Endometrial microvascular endothelial cells (primary cell): ENCODE results near the gene SNX3. TPM values are rescaled to one million over a fixed set of nuclear protein-coding genes. Genes with fewer than 3 reads are reported as not detected.

Experiments used
- in situ Hi-C: cut with HindIII; loops from 2 replicates; pipeline ENCODE4 v1.10.0; 2017; ENCODE audit warnings: low sequenced_read_pairs, low pct_unique_long_range_greater_than_20kb; ENCODE audit errors: inconsistent ontology term
- total RNA-seq: library from RNA; depleted of rRNA; stranded (reverse); fragments of >200 nt; gene quantifications from one replicate; pipeline ENCODE4 v1.2.3, GENCODE V29; 2015; ENCODE audit errors: inconsistent ontology term

The SNX3 gene
- total RNA-seq, 1 donor from 2014 or later: 212 TPM

DNA sequence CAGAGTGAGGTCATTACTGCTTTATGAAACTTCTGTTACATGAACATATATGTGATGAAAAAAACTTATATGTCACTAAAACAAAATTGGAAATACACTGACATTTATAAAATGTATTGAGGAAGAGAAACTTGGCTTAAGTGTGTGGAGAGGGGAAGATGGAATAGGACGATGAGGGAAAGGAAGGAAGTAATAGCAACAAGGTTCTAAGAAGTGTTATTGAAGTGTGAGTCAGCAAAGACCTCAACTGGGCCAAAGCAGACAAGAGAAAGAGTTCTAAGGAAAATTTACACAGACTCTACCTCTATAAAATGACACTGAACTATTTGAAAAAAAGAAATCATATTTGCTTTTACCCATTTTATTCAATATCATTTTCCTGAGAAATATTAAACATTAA, 38.3 kb downstream of the SNX3 start:
- in situ Hi-C loops: no loop called here

DNA sequence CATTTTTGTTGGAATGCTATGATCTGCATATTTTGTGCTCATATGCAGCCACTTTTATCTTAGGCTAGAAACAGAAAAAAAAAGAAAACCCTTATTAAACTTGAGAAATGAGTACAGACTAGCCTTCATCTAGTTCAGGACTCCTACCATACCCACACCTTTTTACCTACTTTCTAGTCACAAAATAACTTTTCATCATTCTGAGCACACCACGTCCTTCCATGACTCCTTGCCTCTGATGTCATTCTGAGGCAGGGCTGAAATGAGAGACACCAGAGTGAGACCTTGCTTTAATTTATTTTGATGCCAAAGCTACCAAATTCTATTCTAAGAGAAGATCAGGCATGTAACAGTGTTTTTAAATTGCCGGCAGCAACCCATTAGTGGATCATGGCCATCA, 38.8 kb downstream of the SNX3 start:
- in situ Hi-C loops: no loop called here

DNA sequence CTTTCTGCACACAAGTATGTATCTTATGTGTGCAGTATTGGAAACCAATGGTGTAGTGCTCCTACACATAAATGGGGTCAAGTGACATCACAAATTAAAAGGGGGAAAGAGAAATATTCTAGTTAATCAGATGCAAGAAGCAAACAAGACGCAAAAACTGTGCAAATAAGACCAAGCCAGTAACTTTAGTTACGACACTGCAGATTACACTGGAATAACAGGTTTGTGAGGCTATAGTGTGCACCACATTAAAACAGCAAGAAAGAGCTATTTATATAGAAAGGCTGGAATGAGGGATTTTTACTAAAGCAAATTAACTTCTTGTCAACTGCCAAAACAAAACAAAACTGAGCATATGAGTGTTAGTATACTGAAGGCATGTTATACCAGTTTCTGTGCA, 49.2 kb downstream of the SNX3 start:
- in situ Hi-C loops: no loop called here

GRCh38 chr6:108210556-108210955, 50.3 kb downstream of the SNX3 start:
- in situ Hi-C loops: no loop called here

- in situ Hi-C loops: no loop called here
Observed at GRCh38 chr6:108209738-108210137, 51.1 kb downstream of the SNX3 start.

- in situ Hi-C loops: no loop called here
Observed at GRCh38 chr6:108207013-108207412, 53.8 kb downstream of the SNX3 start.

DNA sequence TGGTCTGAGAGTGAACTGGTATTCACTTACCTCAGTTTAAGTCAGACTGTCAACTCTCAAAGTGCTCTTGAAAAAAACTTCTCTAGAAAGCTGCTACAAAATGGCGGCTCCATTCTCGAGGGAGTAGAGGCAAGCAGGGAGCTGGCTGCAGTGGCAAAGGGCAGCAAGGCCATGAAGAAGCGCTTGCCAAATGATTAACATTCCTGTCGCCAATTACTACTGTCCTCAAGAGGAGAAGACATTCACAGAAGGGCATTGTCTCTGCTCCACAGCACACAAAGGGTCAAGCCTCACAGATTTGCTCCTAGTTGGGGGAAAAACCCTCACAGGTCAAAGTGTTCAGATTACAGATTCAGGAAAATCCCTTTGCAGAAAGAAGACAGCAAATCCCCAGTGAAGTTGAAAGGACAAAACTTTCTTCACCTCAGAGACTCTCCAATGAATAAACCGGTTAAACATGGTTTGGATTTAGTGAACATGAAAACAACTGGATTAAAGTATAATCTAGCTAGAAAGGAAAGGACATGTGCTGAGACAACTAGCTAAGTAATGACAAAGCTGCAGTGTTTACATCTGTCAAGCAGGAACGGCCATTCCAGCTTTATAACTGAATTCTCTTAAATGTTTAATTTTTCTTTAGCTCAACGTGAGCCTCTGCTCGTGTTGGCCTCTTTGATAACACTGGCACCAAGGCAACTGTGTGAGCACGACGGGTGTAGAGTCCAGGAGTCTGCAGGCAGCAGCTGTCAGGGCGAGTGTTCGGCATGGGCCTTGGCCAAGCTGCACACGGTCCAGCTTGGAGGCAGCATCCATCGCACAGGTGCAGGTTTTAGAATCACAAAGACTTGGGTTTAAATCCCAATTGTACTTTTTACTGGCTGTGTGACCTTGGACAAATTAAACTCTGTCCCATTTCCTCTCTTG, 57.4 kb downstream of the SNX3 start:
- in situ Hi-C loops: no loop called here

DNA sequence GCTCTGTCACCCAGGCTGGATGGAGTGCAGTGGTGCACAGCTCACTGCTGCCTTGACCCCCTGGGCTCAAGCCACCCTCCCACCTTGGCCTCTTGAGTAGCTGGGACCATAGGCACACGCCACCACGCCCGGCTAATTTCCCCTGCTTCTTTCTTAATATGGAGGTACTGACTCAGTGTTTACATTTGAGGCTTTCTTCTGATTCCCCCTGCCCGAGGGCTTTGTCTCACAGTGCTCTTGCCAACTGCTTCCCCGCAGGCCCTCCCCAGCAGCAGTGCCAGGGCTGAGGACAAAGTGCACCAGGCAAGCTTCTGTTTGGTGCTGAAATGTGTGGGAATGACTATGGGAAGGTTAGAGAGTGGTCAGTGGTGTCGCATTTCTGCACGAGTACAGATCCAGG, 60.2 kb downstream of the SNX3 start:
- in situ Hi-C loops: no loop called here

DNA sequence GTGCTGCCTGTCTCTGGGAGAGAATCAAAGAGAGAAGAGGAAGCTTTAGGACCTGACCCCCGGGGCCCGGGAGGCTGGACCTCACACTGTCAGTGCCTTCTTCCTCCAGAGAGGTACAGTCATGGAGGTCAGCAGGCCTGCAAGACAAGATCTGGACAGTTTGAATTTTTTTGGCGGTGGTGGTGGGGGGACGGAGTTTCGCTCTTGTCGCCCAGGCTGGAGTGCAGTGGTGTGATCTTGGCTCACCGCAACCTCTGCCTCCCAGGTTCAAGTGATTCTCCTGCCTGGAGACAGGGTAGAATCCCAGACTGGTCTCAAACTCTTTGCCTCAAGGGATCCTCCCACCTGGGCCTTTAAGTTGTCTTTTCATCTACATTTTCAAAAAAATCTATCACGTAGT, 60.7 kb downstream of the SNX3 start:
- in situ Hi-C loops: no loop called here

DNA sequence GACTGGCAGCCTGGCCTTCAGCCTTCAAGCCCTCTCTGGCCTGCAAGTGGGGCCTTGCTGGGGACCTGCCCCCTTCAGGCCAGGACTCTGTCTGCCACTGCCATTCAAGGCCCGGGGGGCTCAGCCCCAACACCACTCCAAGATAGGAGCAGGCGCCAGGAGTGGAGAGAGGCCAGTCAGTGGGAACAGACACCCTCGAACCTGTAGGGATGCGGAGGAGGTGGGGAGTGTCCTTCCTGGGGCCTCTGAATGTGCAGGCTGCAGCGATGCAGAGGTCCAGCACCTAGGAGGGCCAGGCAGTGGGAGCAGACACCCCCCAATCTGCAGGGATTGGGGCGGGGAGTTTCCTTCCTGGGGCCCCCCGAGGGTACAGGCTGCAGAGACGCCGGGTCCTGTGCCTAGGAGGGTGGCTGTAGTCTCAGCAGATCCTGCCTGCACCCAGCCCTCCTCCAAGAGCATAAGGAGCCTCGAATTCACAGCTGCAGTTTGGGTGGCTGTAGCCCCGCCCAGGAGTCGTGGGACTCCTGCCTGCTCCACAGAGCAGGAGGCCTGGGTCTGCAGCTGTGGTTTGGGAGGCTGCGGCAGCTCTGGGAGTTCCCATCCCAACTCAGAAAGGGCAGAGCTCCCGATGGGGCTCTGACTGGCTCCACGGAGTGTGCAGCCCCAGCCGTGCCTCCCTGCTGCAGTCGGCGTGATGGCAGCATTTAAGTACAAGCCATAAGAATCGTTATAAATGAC, 61.9 kb downstream of the SNX3 start:
- in situ Hi-C loops: no loop called here

- in situ Hi-C loops: no loop called here
Observed at GRCh38 chr6:108195209-108195608, 65.6 kb downstream of the SNX3 start.

DNA sequence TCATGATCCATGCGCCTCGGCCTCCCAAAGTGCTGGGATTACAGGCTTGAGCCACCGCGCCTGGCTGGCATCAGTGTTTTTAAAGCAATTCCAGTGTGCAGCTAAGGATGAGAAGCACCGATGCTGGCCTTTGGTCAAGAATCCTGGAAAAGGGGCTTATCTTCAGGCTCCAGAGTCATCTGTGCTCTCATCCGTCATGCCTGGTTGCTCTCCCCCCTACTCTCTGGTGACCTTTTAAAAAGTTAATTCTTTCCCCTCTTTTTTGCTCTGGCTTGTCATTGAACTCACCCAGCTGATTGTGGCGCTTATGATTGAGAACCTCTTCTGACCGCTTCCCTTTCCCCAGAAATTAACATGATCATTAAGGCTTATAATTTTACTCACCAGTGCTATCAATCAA, 66.3 kb downstream of the SNX3 start:
- in situ Hi-C loops: no loop called here

DNA sequence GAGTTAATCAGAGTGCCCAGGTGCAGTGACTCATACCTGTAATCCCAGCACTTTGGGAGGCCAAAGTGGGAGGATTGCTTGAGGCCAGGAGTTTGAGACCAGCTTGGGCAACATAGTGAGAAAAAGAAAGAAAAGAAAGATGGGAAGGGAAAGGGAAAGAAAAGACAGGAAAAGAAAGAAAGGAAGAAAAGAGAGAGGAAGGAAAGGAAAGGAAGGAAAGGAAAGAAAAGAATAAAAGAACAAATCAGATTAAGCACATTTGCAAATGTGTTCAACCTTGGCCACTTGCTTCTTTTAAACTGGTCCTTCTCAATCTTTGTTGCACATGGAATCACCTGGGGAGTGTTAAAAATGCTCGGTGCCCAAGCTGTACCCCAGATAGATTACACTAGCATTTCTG, 67.0 kb downstream of the SNX3 start:
- in situ Hi-C loops: no loop called here

DNA sequence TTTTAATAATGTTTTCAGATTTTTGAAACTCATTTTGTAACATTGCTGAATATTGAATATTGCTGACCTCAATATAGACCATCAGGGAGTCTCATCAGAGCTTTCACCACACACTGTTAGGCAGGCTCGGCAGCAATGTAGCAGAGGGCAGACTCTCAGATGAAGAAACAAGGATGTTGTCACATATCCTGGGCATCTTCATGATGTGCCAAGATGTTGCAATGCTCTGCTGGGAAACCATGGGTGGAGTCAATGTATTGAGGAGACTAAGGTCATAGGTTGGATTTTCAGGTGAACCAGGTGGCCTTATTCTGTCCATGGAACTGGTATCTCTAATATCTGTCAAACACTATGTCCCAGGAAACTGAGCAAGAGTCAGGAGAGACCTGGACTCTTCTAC, 67.7 kb downstream of the SNX3 start:
- in situ Hi-C loops: no loop called here

- in situ Hi-C loops: no loop called here
Observed at GRCh38 chr6:108187519-108187918, 73.3 kb downstream of the SNX3 start.

DNA sequence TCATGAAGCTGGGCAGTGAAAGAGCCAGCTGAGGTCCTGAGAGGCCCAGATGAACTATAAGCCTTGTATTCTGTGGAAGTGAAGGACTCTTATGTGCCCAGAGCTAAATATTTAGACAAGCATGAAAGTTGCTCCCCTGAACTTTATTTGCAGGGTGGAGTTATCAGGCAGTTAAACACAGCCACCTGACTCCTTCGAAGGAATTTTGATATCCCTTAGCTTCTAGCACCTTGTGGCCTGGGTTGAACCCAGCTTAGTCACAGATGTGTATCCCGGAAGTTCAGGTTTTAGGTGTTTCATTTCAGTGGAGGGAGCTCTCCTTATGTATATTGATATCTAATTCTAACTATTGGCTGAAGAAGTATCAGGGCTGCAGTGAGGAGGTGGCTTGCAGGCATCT, 74.6 kb downstream of the SNX3 start:
- in situ Hi-C loops: no loop called here

DNA sequence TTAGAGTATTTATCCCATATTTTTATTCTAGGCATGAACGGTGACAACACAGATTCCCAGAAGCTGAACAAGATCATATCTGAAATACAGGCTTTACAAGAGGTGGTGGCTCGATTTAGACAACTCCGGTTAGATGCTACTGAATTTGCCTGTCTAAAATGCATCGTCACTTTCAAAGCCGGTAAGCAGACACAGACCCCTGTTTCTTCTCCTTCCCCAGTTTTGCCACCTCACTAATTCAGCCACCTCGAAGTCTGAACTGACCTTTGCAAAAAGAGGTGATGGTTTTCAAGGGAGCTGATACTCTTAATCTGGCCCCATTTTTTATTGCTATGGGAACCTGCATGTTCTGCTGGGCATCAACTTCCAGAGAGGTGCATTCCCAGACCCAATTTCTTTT, 80.1 kb downstream of the SNX3 start:
- in situ Hi-C loops: no loop called here

GRCh38 chr6:108180266-108180665, 80.6 kb downstream of the SNX3 start:
- in situ Hi-C loops: no loop called here

DNA sequence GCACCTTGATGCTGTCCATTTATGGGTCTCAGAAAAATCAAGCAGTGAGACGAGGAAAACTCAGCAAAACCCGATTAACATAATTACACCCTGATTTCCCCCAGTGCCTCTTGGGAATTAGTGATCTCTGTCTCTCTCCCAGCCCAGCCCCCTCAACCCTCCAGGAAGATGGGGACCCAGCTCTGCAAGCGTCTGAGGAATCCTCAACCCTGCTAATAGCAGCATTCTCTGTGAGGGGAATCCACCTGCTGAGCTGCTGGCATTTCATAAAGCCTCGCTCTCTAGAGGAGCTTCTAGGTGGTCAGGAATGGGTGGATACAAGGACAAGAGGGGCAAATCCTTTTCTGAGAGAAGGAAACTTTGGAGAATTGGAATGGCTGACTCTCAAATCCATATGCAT, 81.1 kb downstream of the SNX3 start:
- in situ Hi-C loops: no loop called here
